H9 (cell line): Measurements from ENCODE around the gene MAPK14. TPM values are rescaled to one million over a fixed set of nuclear protein-coding genes. Genes with fewer than 3 reads are reported as not detected.

Source experiments
- DNase-seq: peaks from one replicate; pipeline ENCODE4 v3.0.0-alpha.2; 2017
- H2AFZ ChIP-seq: one replicate; pipeline ENCODE4 v1.6.1; 2013; ENCODE audit warnings: mild to moderate bottlenecking, low read length, control low read depth, moderate library complexity
- H2AK5ac ChIP-seq: 2 replicates; pipeline ENCODE4 v1.6.1; 2013; ENCODE audit warnings: low read length, control low read depth, mixed read lengths; ENCODE audit not compliant: insufficient read length
- H2BK120ac ChIP-seq: one replicate; pipeline ENCODE4 v1.6.1; 2013; ENCODE audit warnings: low read depth, mild to moderate bottlenecking, low read length, control low read depth, inconsistent platforms; ENCODE audit not compliant: poor library complexity, severe bottlenecking
- H2BK12ac ChIP-seq: 2 replicates; pipeline ENCODE4 v1.6.1; 2013; ENCODE audit warnings: low read length, control low read depth, mixed read lengths, low read depth; ENCODE audit not compliant: insufficient read length
- H2BK15ac ChIP-seq: 2 replicates; pipeline ENCODE4 v1.6.1; 2013; ENCODE audit warnings: low read depth, low read length, control low read depth
- H2BK20ac ChIP-seq: one replicate; pipeline ENCODE4 v1.6.1; 2013; ENCODE audit warnings: low read depth, mild to moderate bottlenecking, low read length, control low read depth, inconsistent platforms; ENCODE audit not compliant: poor library complexity, severe bottlenecking
- H2BK5ac ChIP-seq: 2 replicates; pipeline ENCODE4 v1.6.1; 2013; ENCODE audit warnings: low read length, control low read depth, mixed read lengths; ENCODE audit not compliant: insufficient read length
- H3K14ac ChIP-seq: 2 replicates; pipeline ENCODE4 v1.6.1; 2013; ENCODE audit warnings: low read length, control low read depth; ENCODE audit not compliant: insufficient read depth
- H3K18ac ChIP-seq: 2 replicates; pipeline ENCODE4 v1.6.1; 2013; ENCODE audit warnings: low read depth, mild to moderate bottlenecking, mixed read lengths, low read length, control low read depth; ENCODE audit not compliant: insufficient read length
- H3K23ac ChIP-seq: 2 replicates; pipeline ENCODE4 v1.6.1; 2013; ENCODE audit warnings: low read length, control low read depth, mixed read lengths, low read depth; ENCODE audit not compliant: insufficient read length
- H3K23me2 ChIP-seq: 2 replicates; pipeline ENCODE4 v1.6.1; 2013; ENCODE audit warnings: low read depth, mild to moderate bottlenecking, mixed read lengths, low read length, control low read depth; ENCODE audit not compliant: insufficient read length, poor library complexity, severe bottlenecking
- H3K27ac ChIP-seq: 2 replicates; pipeline ENCODE4 v1.5.1; 2013; ENCODE audit warnings: low read length, control low read depth, mixed read lengths, low read depth; ENCODE audit not compliant: insufficient read length
- H3K27me3 ChIP-seq: 2 replicates; pipeline ENCODE4 v1.6.1; 2013; ENCODE audit warnings: low read length, control low read depth, inconsistent platforms; ENCODE audit not compliant: insufficient read depth
- H3K4ac ChIP-seq: 2 replicates; pipeline ENCODE4 v1.6.1; 2013; ENCODE audit warnings: low read depth, mild to moderate bottlenecking, control low read depth, inconsistent platforms, low read length, moderate library complexity
- H3K4me1 ChIP-seq: 2 replicates; pipeline ENCODE4 v1.6.1; 2013; ENCODE audit warnings: low read length, control low read depth, inconsistent platforms; ENCODE audit not compliant: insufficient read depth
- H3K4me2 ChIP-seq: 2 replicates; pipeline ENCODE4 v1.6.1; 2013; ENCODE audit warnings: low read length, control low read depth, mixed read lengths; ENCODE audit not compliant: insufficient read length, insufficient read depth
- H3K56ac ChIP-seq: 2 replicates; pipeline ENCODE4 v1.6.1; 2013; ENCODE audit warnings: low read depth, mild to moderate bottlenecking, mixed read lengths, low read length, control low read depth; ENCODE audit not compliant: insufficient read length
- H3K79me1 ChIP-seq: 2 replicates; pipeline ENCODE4 v1.6.1; 2013; ENCODE audit warnings: low read depth, mild to moderate bottlenecking, moderate library complexity, low read length, control low read depth, inconsistent platforms; ENCODE audit not compliant: insufficient read depth, poor library complexity, severe bottlenecking
- H3K79me2 ChIP-seq: 2 replicates; pipeline ENCODE4 v1.6.1; 2013; ENCODE audit warnings: low read length, control low read depth, inconsistent platforms; ENCODE audit not compliant: insufficient read depth
- H3K9ac ChIP-seq: 2 replicates; pipeline ENCODE4 v1.6.1; 2013; ENCODE audit warnings: low read length, control low read depth, mixed read lengths; ENCODE audit not compliant: insufficient read length; ENCODE audit errors: extremely low read depth
- H3K9me3 ChIP-seq: one replicate; pipeline ENCODE4 v1.6.1; 2013; ENCODE audit warnings: low read depth, low read length, inconsistent platforms; ENCODE audit not compliant: control insufficient read depth
- H3T11ph ChIP-seq: one replicate; pipeline ENCODE4 v1.6.1; 2013; ENCODE audit warnings: mild to moderate bottlenecking, low read length, control low read depth, inconsistent platforms
- H4K20me1 ChIP-seq: one replicate; pipeline ENCODE4 v1.6.1; 2013; ENCODE audit not compliant: control insufficient read depth, insufficient read length, insufficient read depth
- H4K5ac ChIP-seq: 2 replicates; pipeline ENCODE4 v1.6.1; 2013; ENCODE audit warnings: low read depth, mild to moderate bottlenecking, mixed read lengths, low read length, control low read depth; ENCODE audit not compliant: insufficient read length
- H4K8ac ChIP-seq: replicated peaks from 2 replicates; pipeline ENCODE4 v1.6.1; 2013; ENCODE audit warnings: low read length, control low read depth, mixed read lengths, low read depth; ENCODE audit not compliant: insufficient read length
- H4K91ac ChIP-seq: 2 replicates; pipeline ENCODE4 v1.6.1; 2013; ENCODE audit warnings: low read depth, mild to moderate bottlenecking, moderate library complexity, mixed read lengths, low read length, control low read depth; ENCODE audit not compliant: insufficient read length
- H3K27ac Mint-ChIP-seq, 3 experiments: 2 replicates in 2 of 3; 3 replicates in 1 of 3; pipeline ENCODE4 v1.8.0; 2020 to 2021; ENCODE audit warnings: mixed read lengths in 3 of 3, mild to moderate bottlenecking in 1 of 3, moderate library complexity in 1 of 3
- H3K27me3 Mint-ChIP-seq: 2 replicates; pipeline ENCODE4 v1.8.0; 2021; ENCODE audit warnings: low read depth, mild to moderate bottlenecking, moderate library complexity, mixed read lengths
- H3K36me3 Mint-ChIP-seq, 3 experiments: 2 replicates in 2 of 3; 3 replicates in 1 of 3; pipeline ENCODE4 v1.8.0; 2020 to 2021; ENCODE audit warnings: low read depth in 3 of 3, mixed read lengths in 3 of 3; ENCODE audit not compliant: insufficient read depth in 1 of 3
- H3K4me1 Mint-ChIP-seq, 2 experiments: 2 replicates each; pipeline ENCODE4 v1.8.0; 2020; ENCODE audit warnings: mixed read lengths in 2 of 2
- H3K4me3 Mint-ChIP-seq, 2 experiments: 2 replicates in 1 of 2; 3 replicates in 1 of 2; pipeline ENCODE4 v1.8.0; 2020 to 2021; ENCODE audit warnings: mild to moderate bottlenecking in 2 of 2, mixed read lengths in 2 of 2, moderate library complexity in 1 of 2
- H3K9me3 Mint-ChIP-seq, 2 experiments: 2 replicates in 1 of 2; 3 replicates in 1 of 2; pipeline ENCODE4 v1.8.0; 2020; ENCODE audit warnings: mild to moderate bottlenecking in 2 of 2, mixed read lengths in 2 of 2, moderate library complexity in 1 of 2
- WGBS: extraction: QIAGEN DNeasy Blood & Tissue Kit; methylation state at CpG from one replicate; pipeline ENCODE4 v1.1.7; 2013; ENCODE audit warnings: missing lambda C conversion rate, low lambda C conversion rate, mixed read lengths; ENCODE audit not compliant: insufficient read length; ENCODE audit errors: extremely low coverage; 5-methylcytosine and 5-hydroxymethylcytosine counted together
- total RNA-seq: library from RNA; stranded (reverse); gene quantifications from 2 replicates; pipeline ENCODE4 v1.2.1, GENCODE V29; 2021
- TF ChIP-seq, protein P1 (sequence below): fragments of 200-600 bp; sonication (generic); conservative IDR thresholded peaks from 3 replicates; pipeline ENCODE4 v1.8.0; 2021; ENCODE audit warnings: antibody characterized with exemption, mild to moderate bottlenecking

Gene MAPK14
- total RNA-seq, 1 experiment from 2014 or later = 40.5 TPM

DNA sequence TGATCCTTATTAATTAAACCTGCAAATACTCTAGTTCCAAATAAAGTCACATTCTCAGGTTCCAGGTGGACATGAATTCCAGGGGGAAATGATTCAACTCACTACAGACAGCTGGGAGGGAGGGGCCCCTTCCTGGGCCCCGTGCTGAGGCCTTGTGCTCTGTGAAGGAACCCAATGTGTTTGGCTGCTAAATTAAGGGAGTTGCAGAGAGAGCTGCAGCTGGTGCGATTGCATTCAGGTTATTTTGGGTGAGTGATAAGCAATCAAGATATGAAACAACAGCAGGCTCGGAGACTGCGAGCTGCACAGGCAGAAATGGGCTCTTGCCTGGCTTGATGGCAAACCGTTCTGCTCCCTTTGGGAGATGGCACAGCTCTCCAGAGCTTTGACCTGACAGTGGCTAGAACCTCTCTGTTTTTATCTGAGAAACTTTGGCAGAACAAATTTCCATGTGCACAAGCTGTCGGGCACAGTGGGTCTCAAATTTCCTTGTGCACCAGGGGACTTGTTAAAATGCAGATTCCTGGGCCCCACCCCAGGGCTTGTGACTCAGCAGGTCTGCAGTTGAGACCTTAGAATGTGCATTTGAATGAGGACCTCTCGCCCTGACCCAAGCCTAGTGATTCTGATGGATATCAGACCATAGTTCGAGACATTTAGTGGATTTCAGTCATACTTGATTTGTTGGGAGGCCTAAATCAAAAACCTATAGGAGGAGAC is 112.5 kb downstream of the MAPK14 start:
- Mint-ChIP-seq H3K4me1 (peaks cover 20 to 26% of the 10 kb centered on the region in 2 experiments), H3K27ac (peak overlapping the region in 2 of 3 experiments; percentile 38 to 94; a peak in 1 of 7 replicates), H3K27me3 (no peaks in the 10 kb centered on the region), H3K9me3 (no peaks in the 10 kb centered on the region), H3K36me3 (peaks cover 0 to 20% (median 3%) of the 10 kb centered on the region in 3 experiments; a peak in 4 of 7 replicates), H3K4me3 (no peak overlapping the region)
- H3K23me2 ChIP-seq = no peaks in the 10 kb centered on the region
- H3K56ac ChIP-seq = no peak overlapping the region
- H2BK15ac ChIP-seq = no peak overlapping the region
- no peak overlapping the region for H3K23ac ChIP-seq
- no peak overlapping the region for H4K5ac ChIP-seq
- H3K9me3 ChIP-seq = no peaks in the 10 kb centered on the region
- no peaks in the 10 kb centered on the region for H3K27me3 ChIP-seq
- H2BK5ac ChIP-seq = no peak overlapping the region
- no peak overlapping the region for H3K4me2 ChIP-seq
- H3T11ph ChIP-seq = no peak overlapping the region
- H3K27ac ChIP-seq = no peak overlapping the region
- no peaks in the 10 kb centered on the region for H4K20me1 ChIP-seq
- H3K4ac ChIP-seq = no peak overlapping the region
- H2BK120ac ChIP-seq = no peak overlapping the region
- no peaks in the 10 kb centered on the region for H3K79me1 ChIP-seq
- no peak for DNase-seq
- H3K18ac ChIP-seq = no peak overlapping the region
- H3K14ac ChIP-seq = no peak overlapping the region
- no peak overlapping the region for H4K91ac ChIP-seq
- no peaks in the 10 kb centered on the region for H3K4me1 ChIP-seq
- no peak overlapping the region for H3K9ac ChIP-seq
- TF ChIP-seq, protein P1, sequence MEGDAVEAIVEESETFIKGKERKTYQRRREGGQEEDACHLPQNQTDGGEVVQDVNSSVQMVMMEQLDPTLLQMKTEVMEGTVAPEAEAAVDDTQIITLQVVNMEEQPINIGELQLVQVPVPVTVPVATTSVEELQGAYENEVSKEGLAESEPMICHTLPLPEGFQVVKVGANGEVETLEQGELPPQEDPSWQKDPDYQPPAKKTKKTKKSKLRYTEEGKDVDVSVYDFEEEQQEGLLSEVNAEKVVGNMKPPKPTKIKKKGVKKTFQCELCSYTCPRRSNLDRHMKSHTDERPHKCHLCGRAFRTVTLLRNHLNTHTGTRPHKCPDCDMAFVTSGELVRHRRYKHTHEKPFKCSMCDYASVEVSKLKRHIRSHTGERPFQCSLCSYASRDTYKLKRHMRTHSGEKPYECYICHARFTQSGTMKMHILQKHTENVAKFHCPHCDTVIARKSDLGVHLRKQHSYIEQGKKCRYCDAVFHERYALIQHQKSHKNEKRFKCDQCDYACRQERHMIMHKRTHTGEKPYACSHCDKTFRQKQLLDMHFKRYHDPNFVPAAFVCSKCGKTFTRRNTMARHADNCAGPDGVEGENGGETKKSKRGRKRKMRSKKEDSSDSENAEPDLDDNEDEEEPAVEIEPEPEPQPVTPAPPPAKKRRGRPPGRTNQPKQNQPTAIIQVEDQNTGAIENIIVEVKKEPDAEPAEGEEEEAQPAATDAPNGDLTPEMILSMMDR = no peak
- H2BK20ac ChIP-seq = no peak overlapping the region
- no peak overlapping the region for H2AFZ ChIP-seq
- no peak overlapping the region for H2AK5ac ChIP-seq
- no CpG with 5 or more reads among the region's 8 CpGs for WGBS
- no peak overlapping the region for H2BK12ac ChIP-seq
- no peak overlapping the region for H4K8ac ChIP-seq
- no peaks in the 10 kb centered on the region for H3K79me2 ChIP-seq
